Muscle layer of colon (tissue), 2 donors: Measurements from ENCODE around the gene RASGRF1.
A peak's percentile ranks its signal among the peaks of the same experiment; 100 is the strongest.

Experiments used
- H3K27ac ChIP-seq: one replicate; pipeline ENCODE4 v1.7.0; 2013; ENCODE audit warnings: low read depth, mild to moderate bottlenecking, low read length, moderate library complexity
- H3K27me3 ChIP-seq, 2 donors: one replicate each; pipeline ENCODE4 v1.7.0; 2013; ENCODE audit warnings: low read length in 2 of 2, mild to moderate bottlenecking in 2 of 2; ENCODE audit not compliant: insufficient read depth in 2 of 2, control insufficient read depth in 1 of 2
- H3K36me3 ChIP-seq: one replicate; pipeline ENCODE4 v1.7.0; 2013; ENCODE audit warnings: mild to moderate bottlenecking, low read length; ENCODE audit not compliant: insufficient read depth
- H3K4me1 ChIP-seq: one replicate; pipeline ENCODE4 v1.7.0; 2013; ENCODE audit warnings: mild to moderate bottlenecking, low read length; ENCODE audit not compliant: insufficient read depth
- H3K4me3 ChIP-seq, 2 donors: one replicate each; pipeline ENCODE4 v1.7.0; 2013; ENCODE audit warnings: low read length in 2 of 2, low read depth in 1 of 2, mild to moderate bottlenecking in 1 of 2, moderate library complexity in 1 of 2
- H3K9ac ChIP-seq: one replicate; pipeline ENCODE4 v1.7.0; 2013; ENCODE audit warnings: low read length
- H3K9me3 ChIP-seq: one replicate; pipeline ENCODE4 v1.7.0; 2013; ENCODE audit warnings: mild to moderate bottlenecking, low read length
- donor health status: abdominal sarcoma.
- donor health status: Adenocarcinoma of cecum.

The RASGRF1 gene

DNA sequence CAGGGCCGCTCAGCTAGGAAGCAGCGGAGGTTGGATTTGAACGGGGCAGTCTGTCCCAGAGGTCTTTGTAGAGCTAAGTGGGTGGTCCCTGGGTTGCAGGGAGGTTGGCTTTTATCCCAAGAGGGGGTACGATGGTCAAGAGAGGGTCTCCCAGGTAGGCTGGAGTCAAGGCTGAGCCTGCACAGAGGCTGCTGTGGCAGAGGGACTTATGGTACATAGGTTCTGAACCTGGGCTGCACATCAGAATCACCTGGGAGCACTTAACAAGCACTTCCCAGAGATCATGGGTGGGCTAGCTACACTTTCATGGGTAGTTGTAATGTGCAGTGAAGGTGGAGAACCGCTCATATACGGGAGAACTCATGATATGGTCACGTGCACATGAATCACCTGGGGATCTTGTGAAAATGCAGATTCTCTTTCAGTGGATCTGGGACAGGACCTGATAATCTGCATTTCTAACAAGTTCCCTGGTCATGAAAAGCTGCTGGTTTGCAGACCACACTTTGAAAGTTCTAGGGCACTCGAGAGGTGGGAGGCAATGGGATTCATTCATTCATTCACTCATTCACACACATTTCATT, 2.9 kb upstream of the RASGRF1 start:
- Histone ChIP-seq H3K36me3 (no peaks in the 10 kb centered on the region), H3K4me1 (no peaks in the 10 kb centered on the region), H3K27me3 (peaks cover 24 to 48% of the 10 kb centered on the region in 2 donors), H3K4me3 (no peak overlapping the region), H3K9ac (no peak overlapping the region), H3K27ac (no peak overlapping the region), H3K9me3 (no peaks in the 10 kb centered on the region)

DNA sequence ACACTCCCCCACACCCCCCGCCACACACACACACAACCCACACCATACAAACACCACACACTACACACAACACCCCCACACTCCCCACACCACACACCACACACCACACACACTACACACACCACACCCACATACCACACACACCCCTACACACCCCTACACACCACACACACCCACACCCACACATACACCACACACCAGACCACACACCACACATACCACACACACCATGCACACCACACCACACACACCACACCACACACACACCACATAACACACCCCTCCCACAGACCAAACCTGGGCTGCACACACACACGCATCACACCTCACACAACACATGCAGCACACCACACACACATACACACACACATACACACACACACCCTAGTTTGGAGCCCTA, 1.8 kb upstream of the RASGRF1 start:
- H3K27me3 ChIP-seq: peaks cover 25 to 51% of the 10 kb centered on the region in 2 donors
- no peak overlapping the region for H3K4me3 ChIP-seq
- H3K9ac ChIP-seq: no peak overlapping the region
- no peaks in the 10 kb centered on the region for H3K9me3 ChIP-seq
- H3K27ac ChIP-seq: no peak overlapping the region
- no peaks in the 10 kb centered on the region for H3K36me3 ChIP-seq
- no peaks in the 10 kb centered on the region for H3K4me1 ChIP-seq

DNA sequence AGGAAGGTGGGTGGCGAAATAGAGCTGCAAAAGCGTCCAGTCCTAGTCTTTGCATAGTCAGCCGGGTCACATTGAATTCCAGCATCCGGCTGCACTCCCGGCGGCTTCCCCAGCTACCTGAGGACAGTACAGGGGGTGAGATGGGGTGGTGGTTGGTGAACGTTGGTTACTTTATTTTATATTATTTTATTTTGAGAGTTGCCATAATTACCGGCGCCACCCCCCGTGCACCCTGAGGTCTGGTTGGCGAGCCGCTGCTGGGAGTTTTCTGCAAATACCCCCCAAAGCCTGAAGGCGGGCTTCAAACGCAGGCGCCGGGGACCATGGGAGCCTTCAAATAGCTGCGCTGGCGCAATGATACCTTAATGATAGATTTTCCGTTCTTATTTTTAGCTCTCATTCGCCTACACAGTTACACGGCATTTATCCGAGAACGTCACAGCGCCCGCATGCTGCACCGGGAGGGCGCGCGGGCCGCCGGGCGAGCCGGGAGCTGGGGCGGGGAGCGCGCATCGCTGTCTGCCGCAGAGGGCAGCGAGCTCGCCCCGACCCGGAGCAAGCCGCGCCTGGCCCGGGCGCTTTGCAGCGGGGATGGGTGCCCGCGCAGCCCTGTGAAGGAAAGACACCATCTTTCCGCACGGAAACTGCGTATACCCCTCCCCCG, 756 bp upstream of the RASGRF1 start:
- no peaks in the 10 kb centered on the region for H3K4me1 ChIP-seq
- H3K4me3 ChIP-seq: peak overlapping the region in 1 of 2 donors; percentile 20
- no peak overlapping the region for H3K9ac ChIP-seq
- peaks cover 28 to 51% of the 10 kb centered on the region in 2 donors for H3K27me3 ChIP-seq
- H3K9me3 ChIP-seq: no peaks in the 10 kb centered on the region
- H3K27ac ChIP-seq: no peak overlapping the region
- H3K36me3 ChIP-seq: no peaks in the 10 kb centered on the region

DNA sequence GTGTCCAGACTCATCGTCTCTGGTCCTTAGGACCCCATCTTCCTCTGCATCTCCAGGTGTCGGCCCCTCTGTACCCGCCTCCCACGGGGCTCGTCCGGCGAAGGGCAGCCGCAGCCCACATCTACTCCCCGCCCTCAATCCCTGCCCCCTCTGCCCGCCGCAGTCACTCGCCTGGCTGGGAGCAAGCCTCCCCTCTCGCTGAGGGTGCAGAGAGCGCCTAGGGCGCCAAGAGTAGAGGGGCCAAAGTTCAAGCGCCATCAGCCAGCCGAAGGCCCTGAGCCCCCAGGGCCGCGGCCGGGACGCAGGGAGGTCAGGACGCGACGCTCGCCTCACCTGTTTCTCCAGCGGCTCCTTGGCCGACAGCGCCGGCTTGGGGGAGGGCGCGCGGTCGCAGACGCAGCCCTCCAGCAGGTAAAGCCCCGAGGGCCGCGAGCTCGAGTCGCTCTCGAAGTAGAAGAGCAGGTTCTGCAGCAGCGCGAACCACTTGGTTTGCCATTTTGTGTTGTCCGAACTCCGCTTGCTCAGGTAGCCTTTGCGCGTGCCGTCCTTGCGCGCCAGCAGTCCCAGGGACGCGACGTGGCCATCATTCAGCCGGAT, 592 bp downstream of the RASGRF1 start:
- no peaks in the 10 kb centered on the region for H3K4me1 ChIP-seq
- no peak overlapping the region for H3K9ac ChIP-seq
- no peak overlapping the region for H3K27ac ChIP-seq
- H3K36me3 ChIP-seq: no peaks in the 10 kb centered on the region
- peak overlapping the region; percentile 9 to 14 for H3K4me3 ChIP-seq
- H3K9me3 ChIP-seq: no peaks in the 10 kb centered on the region
- peaks cover 28 to 50% of the 10 kb centered on the region in 2 donors for H3K27me3 ChIP-seq

DNA sequence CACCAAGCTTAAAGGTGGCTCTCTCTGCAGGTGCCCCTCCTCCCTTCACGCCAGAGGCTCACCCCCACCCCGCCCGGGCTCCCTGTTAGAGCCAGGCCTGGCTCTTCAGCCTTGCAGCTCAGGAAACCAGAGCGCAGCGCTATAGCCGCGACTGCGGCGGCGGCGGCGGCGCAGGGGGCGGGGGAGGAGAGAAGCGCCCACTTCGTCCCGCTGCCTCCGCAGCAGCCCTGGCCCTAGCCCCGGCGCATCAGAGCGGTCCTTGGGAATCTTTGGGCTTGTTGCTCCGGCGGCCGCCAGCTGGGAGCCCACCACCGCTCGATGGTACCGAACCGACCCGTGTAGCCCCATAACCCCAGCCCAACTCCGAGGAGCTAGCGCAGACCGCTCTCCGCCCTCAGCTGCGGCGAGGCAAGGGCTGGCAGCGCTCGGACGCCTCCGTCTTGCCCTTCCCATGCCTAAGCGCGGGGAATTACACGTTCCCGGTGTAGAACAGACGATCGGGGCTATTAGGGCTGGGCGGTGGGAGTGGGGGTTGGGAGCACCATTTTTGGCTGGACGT, 1.2 kb downstream of the RASGRF1 start:
- Histone ChIP-seq H3K4me3 (no peak overlapping the region), H3K27ac (no peak overlapping the region)

DNA sequence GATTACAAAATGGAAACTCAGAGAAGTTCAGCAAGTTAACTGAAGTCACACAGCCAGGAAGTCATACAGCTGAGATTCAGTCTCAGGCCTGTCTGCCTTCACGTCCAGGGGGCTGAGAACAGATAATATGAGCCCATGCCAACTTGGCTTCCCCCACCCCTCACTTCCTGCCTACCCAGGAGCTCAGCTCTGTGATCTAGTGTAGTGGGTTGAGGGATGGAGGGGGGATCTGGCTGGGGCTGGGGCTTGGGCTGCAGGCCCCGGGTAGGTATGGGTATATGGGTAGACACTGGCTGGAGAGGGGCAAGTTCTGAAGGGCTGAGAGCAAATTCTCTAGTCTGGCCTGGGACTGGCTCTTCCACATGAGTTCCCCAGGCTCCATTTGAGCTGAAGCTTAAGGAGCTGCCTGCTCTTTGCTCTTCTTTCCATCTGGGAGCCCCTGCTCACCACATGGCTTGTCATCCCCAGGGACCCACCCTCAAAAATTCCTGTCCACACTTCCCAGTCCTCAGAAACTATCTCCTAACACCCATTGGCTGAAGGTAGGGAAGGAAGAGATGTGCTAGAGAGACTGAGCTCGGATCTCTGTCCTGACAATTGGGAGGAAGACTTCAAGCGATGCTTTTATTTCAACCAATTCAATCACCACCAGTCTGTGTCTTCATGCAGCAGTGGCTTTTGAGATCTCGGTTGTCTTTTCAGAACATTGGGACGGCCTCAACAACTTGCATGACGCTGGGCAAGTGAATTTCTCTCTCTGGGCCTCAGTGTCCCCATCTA, 2.0 kb downstream of the RASGRF1 start:
- Histone ChIP-seq H3K9me3 (no peaks in the 10 kb centered on the region), H3K4me1 (no peaks in the 10 kb centered on the region), H3K27ac (no peak overlapping the region), H3K4me3 (no peak overlapping the region), H3K9ac (no peak overlapping the region), H3K27me3 (peaks cover 28 to 45% of the 10 kb centered on the region in 2 donors), H3K36me3 (no peaks in the 10 kb centered on the region)

More for the DNA sequence above, 1.2 kb downstream of the RASGRF1 start:
- H3K36me3 ChIP-seq: no peaks in the 10 kb centered on the region
- H3K27me3 ChIP-seq: peaks cover 28 to 45% of the 10 kb centered on the region in 2 donors
- H3K9me3 ChIP-seq: no peaks in the 10 kb centered on the region
- H3K4me1 ChIP-seq: no peaks in the 10 kb centered on the region
- H3K9ac ChIP-seq: no peak overlapping the region

DNA sequence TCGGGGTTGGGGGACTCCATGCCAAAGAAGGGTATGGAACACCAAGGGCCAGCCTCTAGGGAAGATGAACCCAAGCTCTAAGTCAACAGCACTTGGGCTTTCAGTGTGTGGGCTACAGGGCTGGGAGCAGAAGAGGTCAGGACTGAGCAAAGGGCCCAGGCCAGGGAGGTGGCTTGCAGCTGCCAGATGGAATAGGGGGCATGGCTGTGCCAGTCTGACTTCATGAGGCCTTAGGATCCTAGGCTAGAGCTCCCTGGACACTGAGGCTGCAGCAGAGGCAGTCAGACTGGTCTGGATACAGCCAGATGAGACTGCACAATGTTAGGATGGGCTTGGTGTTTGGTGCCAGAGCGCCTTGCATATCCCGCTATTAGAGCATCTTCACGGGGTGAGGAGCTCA, 3.8 kb downstream of the RASGRF1 start:
- Histone ChIP-seq H3K4me3 (no peak overlapping the region), H3K9me3 (no peaks in the 10 kb centered on the region), H3K9ac (no peak overlapping the region), H3K36me3 (no peaks in the 10 kb centered on the region), H3K27me3 (peaks cover 14 to 39% of the 10 kb centered on the region in 2 donors), H3K4me1 (no peaks in the 10 kb centered on the region), H3K27ac (no peak overlapping the region)

DNA sequence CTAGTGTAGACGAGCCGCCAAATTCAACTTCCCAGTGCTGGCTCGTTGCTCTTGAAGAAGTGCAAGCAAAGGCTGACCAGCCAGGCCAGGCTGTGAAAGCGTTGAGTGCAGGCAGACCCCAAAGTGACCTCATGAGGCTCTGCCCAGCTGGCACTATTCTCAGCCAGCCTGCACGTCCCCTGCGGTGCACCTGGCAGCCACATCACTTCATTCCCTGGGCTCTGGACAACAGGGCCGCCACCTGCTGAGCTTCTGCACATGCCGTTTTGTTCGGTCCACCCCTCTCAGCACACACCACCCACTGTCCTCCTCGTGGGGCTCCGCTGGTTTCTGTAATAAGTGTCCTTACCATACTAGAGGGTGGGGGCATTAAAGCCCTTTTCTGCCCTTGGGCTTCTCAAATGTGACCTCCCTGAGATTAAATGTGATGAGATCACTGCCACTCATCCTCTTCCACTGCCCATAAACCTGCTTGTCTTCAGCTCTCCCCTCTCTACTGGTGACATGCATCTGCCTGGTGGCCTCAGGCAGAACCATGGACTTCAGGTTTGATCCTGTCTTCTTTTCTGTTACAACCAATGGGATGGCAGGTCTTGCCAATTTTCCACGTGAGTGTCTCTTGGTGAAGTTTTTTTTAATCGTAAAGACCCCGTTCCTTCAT, 6.1 kb downstream of the RASGRF1 start:
- H3K9me3 ChIP-seq: no peaks in the 10 kb centered on the region
- no peaks in the 10 kb centered on the region for H3K4me1 ChIP-seq
- H3K4me3 ChIP-seq: no peak overlapping the region
- peaks cover 9 to 16% of the 10 kb centered on the region in 2 donors for H3K27me3 ChIP-seq
- no peak overlapping the region for H3K9ac ChIP-seq
- no peak overlapping the region for H3K27ac ChIP-seq
- no peaks in the 10 kb centered on the region for H3K36me3 ChIP-seq

DNA sequence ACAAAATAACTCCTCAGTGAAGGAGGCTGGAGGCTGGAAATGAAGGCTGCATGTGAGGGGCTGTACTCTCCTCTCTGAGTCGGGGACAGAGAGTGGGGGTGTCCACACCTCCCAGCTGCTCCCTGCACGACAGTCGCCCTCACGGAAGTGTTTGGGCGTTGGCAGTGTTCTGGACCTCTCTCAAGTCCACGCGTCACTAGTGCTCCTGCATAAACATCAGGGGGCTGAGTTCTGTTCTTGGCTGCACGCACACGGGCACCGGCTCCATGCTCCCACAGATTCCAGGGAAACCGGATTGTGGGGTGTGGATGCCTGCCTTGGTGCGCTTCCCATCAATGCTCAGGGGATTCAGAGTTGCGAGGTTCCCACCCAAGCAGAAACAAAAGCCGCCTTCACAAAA, 7.4 kb downstream of the RASGRF1 start:
- Histone ChIP-seq H3K4me3 (no peak overlapping the region), H3K4me1 (no peaks in the 10 kb centered on the region), H3K27ac (no peak overlapping the region), H3K9me3 (no peaks in the 10 kb centered on the region), H3K36me3 (no peaks in the 10 kb centered on the region), H3K9ac (no peak overlapping the region), H3K27me3 (peaks cover 4 to 5% of the 10 kb centered on the region in 2 donors)

DNA sequence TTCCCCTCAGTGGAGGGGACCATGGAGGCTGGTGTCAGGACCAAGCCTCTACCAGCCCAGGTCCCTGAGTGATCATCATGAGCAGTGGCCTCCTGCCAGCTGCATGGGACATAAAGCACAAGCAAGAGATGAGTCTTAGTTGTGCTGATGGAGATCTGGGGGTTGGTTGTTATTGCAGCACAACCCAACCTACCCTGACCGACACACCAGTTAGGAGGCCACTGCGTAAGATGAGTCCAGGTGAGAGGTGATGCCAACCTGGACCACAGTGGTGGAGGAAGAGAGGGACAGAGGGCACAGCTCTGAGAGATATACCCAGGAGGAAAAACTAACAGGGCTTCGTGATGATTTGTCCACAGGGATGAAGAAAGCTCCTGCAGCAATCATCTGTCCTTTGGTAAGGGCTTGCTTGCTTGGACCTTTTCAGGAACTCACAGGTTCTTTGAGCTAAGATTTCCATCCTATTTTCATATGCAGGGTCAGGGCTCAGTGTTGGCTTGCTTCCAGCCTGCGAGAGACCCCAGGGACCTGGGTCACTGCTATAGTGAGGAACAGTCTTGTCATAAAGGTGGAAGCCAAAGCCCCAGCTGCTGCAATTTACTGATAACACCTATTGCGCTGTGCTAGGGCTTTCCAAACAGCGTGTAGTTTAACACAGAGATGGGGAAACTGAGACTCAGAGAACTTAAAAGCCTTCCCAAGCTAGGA, 8.1 kb downstream of the RASGRF1 start:
- Histone ChIP-seq H3K9ac (no peak overlapping the region), H3K36me3 (no peaks in the 10 kb centered on the region), H3K27me3 (peaks cover 4 to 5% of the 10 kb centered on the region in 2 donors), H3K4me1 (no peaks in the 10 kb centered on the region), H3K9me3 (no peaks in the 10 kb centered on the region), H3K27ac (no peak overlapping the region), H3K4me3 (no peak overlapping the region)
